Measurements from ENCODE around the gene FNDC3B.

Gene FNDC3B

GRCh38 chr3:172111163-172111562 lies 71.8 kb downstream of the FNDC3B start:
- in situ Hi-C loops (cut with HindIII; ENCODE audit: low sequenced_read_pairs): no loop called here

- in situ Hi-C loops (cut with HindIII; ENCODE audit: low sequenced_read_pairs): no loop called here
These were observed 72.8 kb downstream of the FNDC3B start for GRCh38 chr3:172112078-172112733.

GRCh38 chr3:172112734-172113120 lies 73.3 kb downstream of the FNDC3B start:
- in situ Hi-C loops (cut with HindIII; ENCODE audit: low sequenced_read_pairs): no loop called here

GRCh38 chr3:172113710-172114109 lies 74.3 kb downstream of the FNDC3B start:
- in situ Hi-C loops (cut with HindIII; ENCODE audit: low sequenced_read_pairs): no loop called here

- in situ Hi-C loops (cut with HindIII; ENCODE audit: low sequenced_read_pairs): no loop called here
These were observed 75.7 kb downstream of the FNDC3B start for GRCh38 chr3:172115059-172115458.

GRCh38 chr3:172115787-172116186 lies 76.4 kb downstream of the FNDC3B start:
- in situ Hi-C loops (cut with HindIII; ENCODE audit: low sequenced_read_pairs): no loop called here

- in situ Hi-C loops (cut with HindIII; ENCODE audit: low sequenced_read_pairs): no loop called here
These were observed 78.6 kb downstream of the FNDC3B start for GRCh38 chr3:172118019-172118418.

GRCh38 chr3:172119266-172119969 lies 80.0 kb downstream of the FNDC3B start:
- in situ Hi-C loops (cut with HindIII; ENCODE audit: low sequenced_read_pairs): no loop called here

GRCh38 chr3:172120912-172121311 lies 81.5 kb downstream of the FNDC3B start:
- in situ Hi-C loops (cut with HindIII; ENCODE audit: low sequenced_read_pairs): no loop called here

GRCh38 chr3:172121981-172122380 lies 82.6 kb downstream of the FNDC3B start:
- in situ Hi-C loops (cut with HindIII; ENCODE audit: low sequenced_read_pairs): no loop called here

GRCh38 chr3:172124271-172124670 lies 84.9 kb downstream of the FNDC3B start:
- in situ Hi-C loops (cut with HindIII; ENCODE audit: low sequenced_read_pairs): no loop called here

- in situ Hi-C loops (cut with HindIII; ENCODE audit: low sequenced_read_pairs): no loop called here
These were observed 85.7 kb downstream of the FNDC3B start for GRCh38 chr3:172125053-172125452.

- in situ Hi-C loops (cut with HindIII; ENCODE audit: low sequenced_read_pairs): no loop called here
These were observed 86.6 kb downstream of the FNDC3B start for GRCh38 chr3:172125963-172126457.

- in situ Hi-C loops (cut with HindIII; ENCODE audit: low sequenced_read_pairs): no loop called here
These were observed 87.4 kb downstream of the FNDC3B start for GRCh38 chr3:172126741-172127140.

GRCh38 chr3:172127141-172127540 lies 87.8 kb downstream of the FNDC3B start:
- in situ Hi-C loops (cut with HindIII; ENCODE audit: low sequenced_read_pairs): no loop called here

GRCh38 chr3:172127929-172128580 lies 88.7 kb downstream of the FNDC3B start:
- in situ Hi-C loops (cut with HindIII; ENCODE audit: low sequenced_read_pairs): no loop called here

- in situ Hi-C loops (cut with HindIII; ENCODE audit: low sequenced_read_pairs): no loop called here
These were observed 89.5 kb downstream of the FNDC3B start for GRCh38 chr3:172128858-172129257.

- in situ Hi-C loops (cut with HindIII; ENCODE audit: low sequenced_read_pairs): no loop called here
These were observed 90.1 kb downstream of the FNDC3B start for GRCh38 chr3:172129498-172129849.

- in situ Hi-C loops (cut with HindIII; ENCODE audit: low sequenced_read_pairs): no loop called here
These were observed 90.7 kb downstream of the FNDC3B start for GRCh38 chr3:172129850-172130716.

- in situ Hi-C loops (cut with HindIII; ENCODE audit: low sequenced_read_pairs): no loop called here
These were observed 91.3 kb downstream of the FNDC3B start for GRCh38 chr3:172130717-172131050.

GRCh38 chr3:172131746-172132145 lies 92.4 kb downstream of the FNDC3B start:
- in situ Hi-C loops (cut with HindIII; ENCODE audit: low sequenced_read_pairs): no loop called here

All from endothelial cell of hepatic sinusoid (primary cell).